GM23338 (cell line): ENCODE results near the gene CNTNAP2. TPM values are rescaled to one million over a fixed set of nuclear protein-coding genes. Genes with fewer than 3 reads are reported as not detected.

Experiments used
- ATAC-seq: fragments of 200-7000 bp; cut with Tn5 transposase; 3 replicates; pipeline ENCODE4 v1.9.1; 2020
- DNase-seq: peaks from one replicate; pipeline ENCODE4 v3.0.0-alpha.2; 2015; ENCODE audit warnings: low spot score
- H2AFZ ChIP-seq: fragments of 200-600 bp; sonication (generic); 2 replicates; pipeline ENCODE4 v1.8.0; 2016; ENCODE audit warnings: antibody characterized with exemption, mild to moderate bottlenecking, moderate library complexity
- H3F3A ChIP-seq: fragments of 200-600 bp; sonication (generic); replicated peaks from 2 replicates; pipeline ENCODE4 v1.8.0; 2017; ENCODE audit warnings: antibody characterized with exemption, mixed run types, low read depth
- H3K27ac ChIP-seq: fragments of 200-600 bp; sonication (generic); 2 replicates; pipeline ENCODE4 v1.6.1; 2016; ENCODE audit warnings: low read depth
- H3K27me3 ChIP-seq: fragments of 200-600 bp; sonication (generic); 2 replicates; pipeline ENCODE4 v1.8.0; 2016; ENCODE audit warnings: mild to moderate bottlenecking, mixed run types, moderate library complexity; ENCODE audit not compliant: insufficient read depth
- H3K36me3 ChIP-seq: fragments of 200-600 bp; sonication (generic); 2 replicates; pipeline ENCODE4 v1.8.0; 2016; ENCODE audit warnings: mild to moderate bottlenecking; ENCODE audit not compliant: insufficient read depth
- H3K4me1 ChIP-seq: fragments of 200-600 bp; sonication (generic); 2 replicates; pipeline ENCODE4 v1.8.0; 2016; ENCODE audit warnings: mild to moderate bottlenecking, moderate library complexity; ENCODE audit not compliant: insufficient read depth
- H3K4me2 ChIP-seq: fragments of 200-600 bp; sonication (generic); 2 replicates; pipeline ENCODE4 v1.7.1; 2017; ENCODE audit warnings: mixed run types
- H3K4me3 ChIP-seq: fragments of 200-600 bp; sonication (generic); 2 replicates; pipeline ENCODE4 v1.6.1; 2016; ENCODE audit warnings: mixed run types
- H3K79me2 ChIP-seq: fragments of 200-600 bp; sonication (generic); replicated peaks from 2 replicates; pipeline ENCODE4 v1.8.0; 2017; ENCODE audit warnings: mild to moderate bottlenecking; ENCODE audit not compliant: insufficient read depth
- H3K9me2 ChIP-seq: fragments of 200-600 bp; sonication (generic); 2 replicates; pipeline ENCODE4 v1.8.0; 2017; ENCODE audit not compliant: insufficient read depth
- H4K20me1 ChIP-seq: fragments of 200-600 bp; sonication (generic); replicated peaks from 2 replicates; pipeline ENCODE4 v1.8.0; 2017; ENCODE audit warnings: mild to moderate bottlenecking; ENCODE audit not compliant: insufficient read depth
- H3K27ac Mint-ChIP-seq: 2 replicates; pipeline ENCODE4 v1.8.0; 2020; ENCODE audit warnings: inconsistent platforms, mild to moderate bottlenecking, moderate library complexity, mixed read lengths
- H3K27me3 Mint-ChIP-seq: 3 replicates; pipeline ENCODE4 v1.8.0; 2022; ENCODE audit warnings: low read depth, mild to moderate bottlenecking, moderate library complexity, mixed read lengths, inconsistent platforms; ENCODE audit not compliant: insufficient read depth, poor library complexity
- H3K36me3 Mint-ChIP-seq: 3 replicates; pipeline ENCODE4 v1.8.0; 2021; ENCODE audit warnings: low read depth, mild to moderate bottlenecking, inconsistent platforms, moderate library complexity, mixed read lengths
- H3K4me1 Mint-ChIP-seq: 3 replicates; pipeline ENCODE4 v1.8.0; 2020; ENCODE audit warnings: mild to moderate bottlenecking, inconsistent platforms, mixed read lengths
- H3K4me3 Mint-ChIP-seq: 3 replicates; pipeline ENCODE4 v1.8.0; 2021; ENCODE audit warnings: moderate library complexity, mild to moderate bottlenecking, inconsistent platforms, mixed read lengths
- H3K9me3 Mint-ChIP-seq: 3 replicates; pipeline ENCODE4 v1.8.0; 2020; ENCODE audit warnings: moderate library complexity, mild to moderate bottlenecking, inconsistent platforms, mixed read lengths
- CREB1 ChIP-seq: fragments of 250-450 bp; sonication (Bioruptor Pico); IDR thresholded peaks from 2 replicates; pipeline ENCODE4 v1.5.0; 2020; ENCODE audit warnings: low read depth, mild to moderate bottlenecking, moderate library complexity
- CTCF ChIP-seq, 2 experiments: fragments of 200-600 bp in 1 of 2; sonication (generic) in 1 of 2; conservative IDR thresholded peaks; 2 replicates each; pipeline versions ENCODE4 v1.5.1 to v1.6.1; 2016 to 2017; ENCODE audit warnings: antibody characterized with exemption in 2 of 2, low read depth in 2 of 2, mild to moderate bottlenecking in 2 of 2, moderate library complexity in 1 of 2
- EZH2 ChIP-seq: fragments of 200-600 bp; sonication (generic); IDR thresholded peaks from one replicate; pipeline ENCODE4 v1.8.0; 2017; ENCODE audit warnings: antibody characterized with exemption, mild to moderate bottlenecking, low read depth; ENCODE audit not compliant: unreplicated experiment
- EZH2phosphoT487 ChIP-seq: fragments of 200-600 bp; sonication (generic); IDR thresholded peaks from one replicate; pipeline ENCODE4 v1.8.1; 2018; ENCODE audit warnings: antibody characterized with exemption; ENCODE audit not compliant: unreplicated experiment
- JUNB ChIP-seq: IDR thresholded peaks from one replicate; pipeline ENCODE4 v1.6.1; 2016; ENCODE audit warnings: antibody characterized with exemption; ENCODE audit not compliant: unreplicated experiment
- NANOG ChIP-seq: IDR thresholded peaks from 2 replicates; pipeline ENCODE4 v1.6.1; 2016; ENCODE audit warnings: antibody characterized with exemption, borderline replicate concordance
- POLR2AphosphoS5 ChIP-seq: IDR thresholded peaks from 2 replicates; pipeline ENCODE4 v1.6.1; 2016; ENCODE audit warnings: antibody characterized with exemption, low read depth
- REST ChIP-seq: IDR thresholded peaks from one replicate; pipeline ENCODE4 v1.6.1; 2018; ENCODE audit warnings: antibody characterized with exemption; ENCODE audit not compliant: unreplicated experiment
- STAT1 ChIP-seq: IDR thresholded peaks from one replicate; pipeline ENCODE4 v1.6.1; 2016; ENCODE audit warnings: antibody characterized with exemption; ENCODE audit not compliant: unreplicated experiment
- ZNF114 ChIP-seq: fragments of 250-450 bp; sonication (Bioruptor Pico); IDR thresholded peaks from 2 replicates; pipeline ENCODE4 v1.5.0; 2020; ENCODE audit warnings: mild to moderate bottlenecking, moderate library complexity
- ZNF462 ChIP-seq: fragments of 250-450 bp; sonication (Bioruptor Pico); IDR thresholded peaks from 2 replicates; pipeline ENCODE4 v1.5.0; 2020; ENCODE audit warnings: mild to moderate bottlenecking, moderate library complexity
- polyA plus RNA-seq: library from polyadenylated mRNA; unstranded; fragments of >200 nt; fragmentation: Nextera tagmentation; extraction: Ambion mirVana; gene quantifications from 2 replicates; pipeline ENCODE4 v1.2.1, GENCODE V29; 2016
- total RNA-seq: library from RNA; depleted of rRNA; stranded (reverse); fragments of >200 nt; shearing (Covaris generic); gene quantifications from 2 replicates; pipeline ENCODE4 v1.2.3, GENCODE V29; 2014

Gene CNTNAP2
- total and polyA plus RNA-seq, 2 experiments from 2014 or later = 38.2 to 61.3 TPM

GRCh38 chr7:147282204-147282603 is 1165.6 kb downstream of the CNTNAP2 start:
- no peak overlapping the region for H3K27ac Mint-ChIP-seq
- TF ChIP-seq EZH2 (no peak), POLR2AphosphoS5 (no peak), STAT1 (no peak), ZNF462 (CRISPR knock-in tag) (no peak), EZH2phosphoT487 (no peak), NANOG (no peak), REST (no peak), ZNF114 (CRISPR knock-in tag) (no peak), CREB1 (CRISPR knock-in tag) (no peak), CTCF (conservative IDR thresholded peaks at IDR 0.05; ENCODE audit: low read depth in 2 of 2) (no peak), JUNB (no peak)
- Histone ChIP-seq H3K9me2 (no peaks in the 10 kb centered on the region), H3K36me3 (no peaks in the 10 kb centered on the region), H3K4me1 (no peaks in the 10 kb centered on the region), H3K79me2 (no peaks in the 10 kb centered on the region), H3K4me3 (no peak overlapping the region), H4K20me1 (no peaks in the 10 kb centered on the region), H2AFZ (no peak overlapping the region), H3F3A (no peaks in the 10 kb centered on the region), H3K27me3 (no peaks in the 10 kb centered on the region), H3K4me2 (no peak overlapping the region), H3K27ac (no peak overlapping the region)
- H3K9me3 Mint-ChIP-seq = peaks cover 3% of the 10 kb centered on the region; the same call in 1 of the 3 replicates
- no peak overlapping the region for H3K4me3 Mint-ChIP-seq
- DNase-seq = no peak
- ATAC-seq = no peak
- H3K4me1 Mint-ChIP-seq = peaks cover 4% of the 10 kb centered on the region; the same call in 1 of the 3 replicates
- H3K36me3 Mint-ChIP-seq = no peaks in the 10 kb centered on the region
- H3K27me3 Mint-ChIP-seq = no peaks in the 10 kb centered on the region
